Immature natural killer cell (primary cell): ENCODE results near the gene LSS. TPM values are rescaled to one million over a fixed set of nuclear protein-coding genes. Genes with fewer than 3 reads are reported as not detected.

Source experiments
- DNase-seq, 3 donors: peaks; one replicate each; pipeline ENCODE4 v3.0.0; 2022; ENCODE audit warnings: mixed read lengths in 1 of 3
- H3K27ac Mint-ChIP-seq, 6 donors: one replicate each; pipeline ENCODE4 v1.8.0; 2020; ENCODE audit warnings: mixed read lengths in 6 of 6, mild to moderate bottlenecking in 5 of 6, inconsistent platforms in 4 of 6, moderate library complexity in 3 of 6
- H3K27me3 Mint-ChIP-seq, 3 donors: one replicate each; pipeline ENCODE4 v1.8.0; 2020 to 2021; ENCODE audit warnings: low read depth in 3 of 3, mild to moderate bottlenecking in 3 of 3, mixed read lengths in 3 of 3, moderate library complexity in 3 of 3, inconsistent platforms in 1 of 3
- H3K36me3 Mint-ChIP-seq, 3 donors: one replicate each; pipeline ENCODE4 v1.8.0; 2020; ENCODE audit warnings: mixed read lengths in 3 of 3, inconsistent platforms in 2 of 3, mild to moderate bottlenecking in 2 of 3
- H3K4me1 Mint-ChIP-seq, 2 donors: one replicate each; pipeline ENCODE4 v1.8.0; 2020; ENCODE audit warnings: inconsistent platforms in 2 of 2, mild to moderate bottlenecking in 2 of 2, mixed read lengths in 2 of 2, moderate library complexity in 1 of 2
- H3K4me3 Mint-ChIP-seq, 5 donors: one replicate each; pipeline ENCODE4 v1.8.0; 2020; ENCODE audit warnings: mild to moderate bottlenecking in 5 of 5, mixed read lengths in 5 of 5, inconsistent platforms in 3 of 5, moderate library complexity in 3 of 5
- H3K9me3 Mint-ChIP-seq, 6 donors: one replicate each; pipeline ENCODE4 v1.8.0; 2020; ENCODE audit warnings: mild to moderate bottlenecking in 6 of 6, mixed read lengths in 6 of 6, inconsistent platforms in 4 of 6, moderate library complexity in 3 of 6
- polyA plus RNA-seq, 3 donors: library from polyadenylated mRNA; unstranded; fragments of 300-500 nt; fragmentation: Illumina TruSeq; gene quantifications; one replicate each; pipeline ENCODE4 v1.2.3, GENCODE V29; 2021

LSS gene
- polyA plus RNA-seq, 3 donors from 2014 or later, result 11.3 to 26.2 (median 13.9) TPM

DNA sequence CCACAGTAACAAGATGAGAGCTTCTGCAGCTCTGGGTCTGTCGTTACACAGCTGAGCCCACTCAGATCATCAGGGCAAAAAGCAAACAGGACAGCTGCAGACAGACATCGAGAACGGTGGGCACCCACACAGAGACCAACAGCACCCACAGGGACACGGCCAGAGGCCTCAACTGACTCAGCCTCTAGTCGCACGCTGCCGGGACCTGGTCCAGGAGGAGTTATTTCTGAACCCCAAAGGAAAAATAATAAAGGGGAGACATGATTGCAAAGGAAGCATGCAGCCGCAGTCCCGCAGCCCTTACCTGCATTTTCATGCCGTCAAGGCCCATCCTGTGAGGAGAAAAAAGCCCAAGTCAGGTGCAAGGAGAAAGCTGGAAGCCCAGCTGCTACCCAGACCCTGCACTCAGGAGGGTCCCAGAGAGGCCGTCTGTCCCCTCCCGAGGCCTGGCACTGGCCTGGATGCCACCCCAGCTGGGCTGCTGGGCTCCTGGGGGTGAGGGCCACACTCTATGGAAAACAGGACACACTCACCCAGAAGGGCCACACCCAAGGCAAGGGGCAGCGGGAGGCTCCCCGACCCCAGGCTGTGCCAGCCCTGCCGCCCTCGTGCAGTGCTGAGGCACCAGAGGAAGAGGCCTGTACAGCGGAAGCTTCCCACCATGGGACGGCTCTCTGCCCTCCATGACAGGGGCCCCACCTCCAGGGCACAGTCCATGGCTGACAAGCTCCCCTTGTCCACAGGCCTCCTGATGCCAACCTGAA is 15.7 kb downstream of the LSS start:
- DNase-seq, result no peak
- H3K4me3 Mint-ChIP-seq, result no peak overlapping the region
- H3K9me3 Mint-ChIP-seq, result no peaks in the 10 kb centered on the region
- H3K27ac Mint-ChIP-seq, result no peak overlapping the region
- H3K36me3 Mint-ChIP-seq, result peaks cover 0 to 12% (median 0%) of the 10 kb centered on the region in 3 donors
- no peaks in the 10 kb centered on the region for H3K27me3 Mint-ChIP-seq
- H3K4me1 Mint-ChIP-seq, result peaks cover 0 to 3% of the 10 kb centered on the region in 2 donors

- Mint-ChIP-seq H3K27me3 (no peaks in the 10 kb centered on the region), H3K36me3 (peaks cover 0 to 11% (median 0%) of the 10 kb centered on the region in 3 donors), H3K4me1 (peaks cover 0 to 1% of the 10 kb centered on the region in 2 donors), H3K4me3 (no peak overlapping the region), H3K9me3 (no peaks in the 10 kb centered on the region), H3K27ac (no peak overlapping the region)
- no peak for DNase-seq
Observed at GRCh38 chr21:46211786-46212720, 16.5 kb downstream of the LSS start.

GRCh38 chr21:46211376-46211775 is 17.2 kb downstream of the LSS start:
- Mint-ChIP-seq H3K36me3 (peaks cover 0 to 11% (median 0%) of the 10 kb centered on the region in 3 donors), H3K27ac (peak overlapping the region in 2 of 6 donors; percentile 7 to 49), H3K4me1 (peaks cover 0 to 1% of the 10 kb centered on the region in 2 donors), H3K4me3 (no peak overlapping the region), H3K27me3 (no peaks in the 10 kb centered on the region), H3K9me3 (no peaks in the 10 kb centered on the region)
- DNase-seq, result no peak

DNA sequence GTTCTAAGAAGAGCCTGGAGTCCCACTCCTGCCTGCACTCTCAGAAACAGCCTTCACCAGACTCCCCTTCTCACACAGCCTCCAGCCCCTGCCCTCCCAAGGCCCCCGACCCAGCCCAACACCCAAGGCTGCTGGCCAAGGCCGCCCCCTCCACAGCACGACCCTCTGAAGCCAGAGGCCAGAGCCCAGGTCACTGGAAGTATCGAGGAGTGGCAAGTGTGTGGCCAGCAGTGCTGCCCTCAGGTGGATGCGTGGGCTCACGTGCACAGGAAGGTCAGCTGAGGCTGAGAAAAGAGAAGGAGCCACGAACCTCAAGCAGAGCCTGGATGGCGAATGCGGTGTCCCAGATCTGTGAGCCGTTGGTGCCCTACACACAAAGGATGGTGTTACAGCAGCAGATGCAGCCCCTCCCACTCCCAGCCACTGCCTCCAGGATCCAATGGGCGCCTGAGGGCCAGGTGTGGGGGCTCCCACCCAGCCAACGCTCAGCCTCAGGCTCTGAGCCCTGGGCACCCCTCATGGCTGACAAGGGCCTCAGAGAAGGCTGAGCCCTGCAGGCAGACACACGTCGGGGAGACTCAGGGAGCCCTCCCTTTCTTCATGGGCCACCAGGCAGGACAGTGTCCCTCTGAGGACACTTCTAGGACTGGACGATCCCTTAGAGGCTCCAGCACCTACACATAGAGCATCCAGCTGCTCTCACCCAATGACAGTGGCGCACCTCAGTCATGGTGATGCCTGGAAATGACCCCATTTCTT is 18.0 kb downstream of the LSS start:
- Mint-ChIP-seq H3K9me3 (no peaks in the 10 kb centered on the region), H3K36me3 (peaks cover 0 to 11% (median 0%) of the 10 kb centered on the region in 3 donors), H3K27ac (no peak overlapping the region), H3K27me3 (peaks cover 0 to 2% (median 0%) of the 10 kb centered on the region in 3 donors), H3K4me3 (no peak overlapping the region), H3K4me1 (peaks cover 0 to 1% of the 10 kb centered on the region in 2 donors)
- DNase-seq, result no peak

GRCh38 chr21:46208761-46209721 is 19.5 kb downstream of the LSS start:
- H3K4me3 Mint-ChIP-seq, result no peak overlapping the region
- H3K4me1 Mint-ChIP-seq, result peaks cover 0 to 1% of the 10 kb centered on the region in 2 donors
- no peaks in the 10 kb centered on the region for H3K9me3 Mint-ChIP-seq
- no peak overlapping the region for H3K27ac Mint-ChIP-seq
- H3K36me3 Mint-ChIP-seq, result peaks cover 0 to 20% (median 0%) of the 10 kb centered on the region in 3 donors
- H3K27me3 Mint-ChIP-seq, result peaks cover 0 to 2% (median 0%) of the 10 kb centered on the region in 3 donors
- DNase-seq, result no peak

GRCh38 chr21:46207920-46208591 is 20.5 kb downstream of the LSS start:
- Mint-ChIP-seq H3K36me3 (peaks cover 0 to 17% (median 1%) of the 10 kb centered on the region in 3 donors), H3K27ac (peak overlapping the region in 2 of 6 donors; percentile 53 to 61), H3K4me3 (no peak overlapping the region), H3K27me3 (peaks cover 0 to 2% (median 0%) of the 10 kb centered on the region in 3 donors), H3K4me1 (peaks cover 0 to 2% of the 10 kb centered on the region in 2 donors), H3K9me3 (no peaks in the 10 kb centered on the region)
- DNase-seq, result no peak

DNA sequence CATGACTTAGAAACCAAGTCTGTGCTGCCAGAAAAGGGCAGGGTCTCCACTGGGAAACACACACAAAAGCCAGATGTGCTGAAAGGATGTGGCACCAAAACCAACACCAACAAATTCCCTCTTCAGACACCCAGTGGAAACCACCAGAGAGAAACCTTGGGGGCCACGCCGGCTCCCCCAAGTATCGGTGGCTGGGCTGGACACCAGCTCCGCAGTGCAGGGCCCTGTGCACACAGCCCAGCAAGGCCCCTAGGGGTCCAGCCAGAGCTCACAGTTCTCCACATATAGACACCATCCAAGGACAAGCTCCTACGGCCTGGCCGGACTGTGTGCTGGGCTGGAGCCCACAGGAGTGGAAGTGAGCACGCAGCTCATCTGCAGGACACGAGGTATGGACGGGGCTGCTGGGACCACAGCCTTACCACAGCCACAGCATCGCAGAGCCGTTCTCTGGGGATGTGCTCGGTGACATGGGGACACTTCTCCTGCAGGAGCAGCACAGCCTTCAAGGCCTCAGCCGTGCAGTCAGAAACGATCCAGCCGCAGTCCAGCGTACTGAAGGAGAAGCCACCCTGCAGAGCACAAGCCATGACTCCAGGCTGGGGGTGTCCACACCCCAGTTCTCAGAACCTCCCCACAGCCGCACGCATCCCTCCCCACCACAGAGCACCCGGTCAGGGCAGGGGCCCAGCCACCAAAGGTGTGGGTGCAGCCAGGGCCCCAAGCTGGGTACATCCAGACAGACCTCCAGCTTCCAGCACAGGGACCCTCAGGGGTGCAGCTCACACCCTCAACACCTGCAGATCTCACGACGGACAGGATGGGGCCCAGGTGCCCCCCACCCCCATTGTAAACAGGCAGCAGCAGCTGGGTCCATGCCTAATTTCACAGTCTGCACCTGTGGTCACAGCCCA is 21.3 kb downstream of the LSS start:
- Mint-ChIP-seq H3K27ac (peak overlapping the region in 1 of 6 donors; percentile 61), H3K4me1 (peaks cover 0 to 2% of the 10 kb centered on the region in 2 donors)

DNA sequence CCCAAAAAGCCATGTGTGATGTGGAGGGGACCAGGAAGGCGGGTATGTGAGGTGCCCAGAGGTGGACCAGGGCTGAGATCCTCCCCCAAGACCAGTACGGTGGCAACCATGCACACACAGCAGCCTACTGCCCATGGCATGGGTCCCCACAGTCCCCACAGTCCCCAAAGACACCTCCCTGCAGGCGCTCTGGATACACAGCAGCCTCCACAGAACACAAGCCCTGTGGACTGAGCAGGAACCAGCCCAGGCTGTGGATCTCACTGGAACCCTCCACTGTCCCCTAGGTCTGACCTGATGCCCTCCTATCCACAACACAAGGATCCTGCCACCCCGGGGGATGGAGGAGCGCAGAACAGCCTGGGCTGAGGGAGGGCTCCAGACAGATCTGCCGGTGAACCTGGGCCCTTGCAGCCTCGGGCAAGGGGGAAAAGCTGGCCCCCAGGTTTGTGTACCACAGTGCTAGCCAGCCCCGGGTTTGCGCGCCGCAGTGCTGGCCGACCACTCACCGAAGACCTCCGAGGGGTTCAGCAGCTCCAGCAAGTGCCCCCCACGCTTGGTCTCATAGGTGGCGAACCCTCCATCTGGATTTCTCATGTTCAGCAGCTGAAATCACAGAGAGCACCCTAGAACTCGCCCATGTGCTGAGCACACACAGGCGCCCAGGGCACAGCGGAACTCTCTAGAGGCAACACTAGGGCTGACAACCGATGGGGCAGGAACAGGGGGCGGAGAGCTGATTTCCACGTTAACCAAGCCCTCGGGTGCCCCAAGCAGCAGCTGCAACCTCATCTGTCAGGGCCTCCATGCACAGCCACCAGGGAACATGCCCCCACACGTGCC is 22.2 kb downstream of the LSS start:
- H3K9me3 Mint-ChIP-seq, result no peaks in the 10 kb centered on the region
- no peak overlapping the region for H3K27ac Mint-ChIP-seq
- H3K27me3 Mint-ChIP-seq, result peaks cover 0 to 2% (median 0%) of the 10 kb centered on the region in 3 donors
- peaks cover 0 to 20% (median 4%) of the 10 kb centered on the region in 3 donors for H3K36me3 Mint-ChIP-seq
- H3K4me1 Mint-ChIP-seq, result peaks cover 0 to 2% of the 10 kb centered on the region in 2 donors
- H3K4me3 Mint-ChIP-seq, result no peak overlapping the region
- no peak for DNase-seq

More for the DNA sequence above, 21.3 kb downstream of the LSS start:
- no peaks in the 10 kb centered on the region for H3K9me3 Mint-ChIP-seq
- peaks cover 0 to 2% (median 0%) of the 10 kb centered on the region in 3 donors for H3K27me3 Mint-ChIP-seq
- peaks cover 0 to 20% (median 4%) of the 10 kb centered on the region in 3 donors for H3K36me3 Mint-ChIP-seq
- no peak for DNase-seq
- no peak overlapping the region for H3K4me3 Mint-ChIP-seq

DNA sequence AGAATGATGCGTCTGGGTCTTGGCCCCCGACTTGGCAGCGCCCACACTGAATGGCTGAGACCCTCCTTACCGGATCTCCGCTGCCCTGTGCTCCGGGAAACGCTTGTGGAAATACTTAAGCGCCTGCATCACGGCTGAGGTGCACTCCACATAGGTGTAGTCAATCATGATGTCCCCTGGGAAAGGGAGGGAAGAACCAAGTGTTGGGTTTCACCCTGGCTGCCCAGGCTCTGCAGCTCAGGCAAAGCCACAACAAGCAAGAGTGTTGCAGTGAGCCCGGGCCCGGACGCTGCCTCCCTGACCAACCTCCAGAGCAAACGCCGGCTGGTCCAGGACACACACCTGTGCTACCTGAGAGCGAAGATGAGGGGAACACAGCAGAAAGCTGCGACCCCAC is 22.8 kb downstream of the LSS start:
- Mint-ChIP-seq H3K9me3 (no peaks in the 10 kb centered on the region), H3K27me3 (peaks cover 0 to 2% (median 0%) of the 10 kb centered on the region in 3 donors), H3K27ac (peak overlapping the region in 1 of 6 donors; percentile 58), H3K4me1 (peaks cover 0 to 2% of the 10 kb centered on the region in 2 donors), H3K36me3 (peaks cover 0 to 21% (median 4%) of the 10 kb centered on the region in 3 donors), H3K4me3 (no peak overlapping the region)
- no peak for DNase-seq

- Mint-ChIP-seq H3K9me3 (no peaks in the 10 kb centered on the region), H3K27me3 (peaks cover 0 to 2% (median 0%) of the 10 kb centered on the region in 3 donors), H3K27ac (peak overlapping the region in 1 of 6 donors; percentile 11), H3K36me3 (peaks cover 3 to 26% (median 4%) of the 10 kb centered on the region in 3 donors), H3K4me3 (no peak overlapping the region), H3K4me1 (peaks cover under 1 to 2% of the 10 kb centered on the region in 2 donors)
- no peak for DNase-seq
Observed at GRCh38 chr21:46205166-46205565, 23.4 kb downstream of the LSS start.
